T-helper 2 cell (primary cell): ENCODE measurements around the gene PRDM15.

Source experiments
- DNase-seq, 5 experiments: peaks; one replicate each; pipeline versions ENCODE4 v3.0.0 to v3.0.0-alpha.2; 2012 to 2022

The PRDM15 gene

GRCh38 chr21:41821756-41822431, 57.2 kb downstream of the PRDM15 start:
- DNase-seq, result no peak

- no peak for DNase-seq
Observed at GRCh38 chr21:41821081-41821755, 57.9 kb downstream of the PRDM15 start.

- DNase-seq, result no peak
Observed at GRCh38 chr21:41820384-41821080, 58.6 kb downstream of the PRDM15 start.

GRCh38 chr21:41819856-41820281, 59.3 kb downstream of the PRDM15 start:
- no peak for DNase-seq

- DNase-seq, result no peak
Observed at GRCh38 chr21:41819236-41819855, 59.8 kb downstream of the PRDM15 start.

- DNase-seq, result no peak
Observed at GRCh38 chr21:41817877-41818855, 61.0 kb downstream of the PRDM15 start.

- DNase-seq, result peak in 1 of 5 experiments; percentile 32
Observed at GRCh38 chr21:41817228-41817627, 61.9 kb downstream of the PRDM15 start.

- DNase-seq, result peak; percentile 17 to 57 (median 38)
Observed at GRCh38 chr21:41816583-41817165, 62.5 kb downstream of the PRDM15 start.

GRCh38 chr21:41815652-41816582, 63.2 kb downstream of the PRDM15 start:
- no peak for DNase-seq

- DNase-seq, result no peak
Observed at GRCh38 chr21:41813226-41813625, 65.9 kb downstream of the PRDM15 start.

- no peak for DNase-seq
Observed at GRCh38 chr21:41812679-41813078, 66.5 kb downstream of the PRDM15 start.

GRCh38 chr21:41810597-41810932, 68.6 kb downstream of the PRDM15 start:
- no peak for DNase-seq

- DNase-seq, result no peak
Observed at GRCh38 chr21:41809891-41810596, 69.1 kb downstream of the PRDM15 start.

- DNase-seq, result no peak
Observed at GRCh38 chr21:41808846-41809245, 70.3 kb downstream of the PRDM15 start.

- no peak for DNase-seq
Observed at GRCh38 chr21:41808094-41808493, 71.0 kb downstream of the PRDM15 start.

GRCh38 chr21:41806773-41807172, 72.4 kb downstream of the PRDM15 start:
- no peak for DNase-seq

GRCh38 chr21:41805643-41806042, 73.5 kb downstream of the PRDM15 start:
- no peak for DNase-seq

GRCh38 chr21:41805038-41805437, 74.1 kb downstream of the PRDM15 start:
- DNase-seq, result no peak

- DNase-seq, result no peak
Observed at GRCh38 chr21:41804381-41804780, 74.8 kb downstream of the PRDM15 start.

- DNase-seq, result no peak
Observed at GRCh38 chr21:41803316-41803715, 75.8 kb downstream of the PRDM15 start.
